T-helper 1 cell treated with Interleukin-12 subunit alpha and Interleukin-12 subunit beta and Interleukin-4 antibody, amounts not matched to agents 30 ng/mL and 1 ng/mL, for 36 hours (primary cell): ENCODE data around the gene SBNO2. TPM values are rescaled to one million over a fixed set of nuclear protein-coding genes. Genes with fewer than 3 reads are reported as not detected.

Source experiments
- intact Hi-C: fragments of 100-400 bp; cut with micrococcal nuclease; formaldehyde crosslinking; loops from one replicate; pipeline ENCODE4 v1.15.1; 2024
- total RNA-seq: library from RNA; stranded (reverse); gene quantifications from 2 replicates; pipeline ENCODE4 v1.2.3, GENCODE V29; 2022

The SBNO2 gene
- total RNA-seq, 1 donor from 2014 or later: 164 TPM

DNA sequence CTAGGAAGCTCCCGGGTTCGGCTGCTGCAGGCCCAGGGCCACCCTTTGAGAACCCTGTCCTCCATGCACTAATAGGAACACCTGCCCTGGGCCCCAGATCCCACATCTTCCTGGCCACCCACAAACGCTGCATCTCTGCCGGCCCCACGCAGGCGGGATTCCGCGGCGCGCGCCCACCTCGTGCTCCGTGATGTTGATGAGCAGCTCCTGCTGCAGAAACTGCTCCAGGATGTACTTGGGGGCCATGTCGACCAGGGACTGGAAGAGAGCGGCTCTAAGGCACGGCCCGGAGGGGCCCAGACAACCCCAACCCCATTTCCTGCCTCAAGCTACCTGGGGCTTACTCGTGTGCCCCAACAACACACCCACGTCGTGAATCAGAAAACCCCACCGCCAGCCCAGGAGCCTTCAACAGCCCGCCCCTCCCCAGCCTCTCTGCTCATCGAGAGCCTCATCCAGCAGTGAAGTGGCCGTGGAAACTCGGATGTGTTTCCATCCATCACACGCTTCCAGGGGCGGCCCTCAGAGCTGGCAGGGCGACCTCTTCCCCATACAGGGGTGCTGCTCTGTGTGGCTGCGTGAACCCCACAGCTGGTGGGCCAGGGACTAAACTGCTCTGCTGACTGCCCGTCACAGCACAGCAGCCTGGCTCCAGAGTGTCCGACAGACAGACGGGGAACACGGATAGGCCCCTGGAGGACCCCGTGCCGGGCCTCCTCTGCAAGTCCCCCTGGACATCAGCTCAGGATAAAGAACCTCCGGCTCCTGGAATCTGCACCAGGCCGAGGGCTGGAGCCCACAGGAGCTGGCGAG is 83.1 kb downstream of the SBNO2 start:
- intact Hi-C loops: no loop called here

DNA sequence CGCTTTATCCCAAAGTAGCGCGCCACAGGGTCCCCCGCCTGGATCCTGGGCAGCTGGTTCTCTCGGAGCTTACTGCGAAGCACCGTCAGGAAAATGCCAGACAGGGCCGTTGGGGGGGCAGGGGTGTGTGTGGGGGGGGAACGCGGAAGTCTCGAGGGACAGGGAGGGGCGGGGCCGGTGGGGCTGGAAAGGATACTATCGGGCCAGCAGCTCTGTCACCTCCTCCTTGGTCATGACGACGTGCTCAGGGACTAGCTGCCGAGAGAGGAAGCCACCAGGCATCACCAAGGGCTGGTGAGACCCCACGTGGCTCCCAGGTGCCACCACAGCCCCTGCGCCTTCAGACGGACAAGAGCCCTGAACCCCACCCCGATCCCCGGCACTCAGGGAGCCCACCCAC is 84.2 kb downstream of the SBNO2 start:
- intact Hi-C loops: no loop called here

DNA sequence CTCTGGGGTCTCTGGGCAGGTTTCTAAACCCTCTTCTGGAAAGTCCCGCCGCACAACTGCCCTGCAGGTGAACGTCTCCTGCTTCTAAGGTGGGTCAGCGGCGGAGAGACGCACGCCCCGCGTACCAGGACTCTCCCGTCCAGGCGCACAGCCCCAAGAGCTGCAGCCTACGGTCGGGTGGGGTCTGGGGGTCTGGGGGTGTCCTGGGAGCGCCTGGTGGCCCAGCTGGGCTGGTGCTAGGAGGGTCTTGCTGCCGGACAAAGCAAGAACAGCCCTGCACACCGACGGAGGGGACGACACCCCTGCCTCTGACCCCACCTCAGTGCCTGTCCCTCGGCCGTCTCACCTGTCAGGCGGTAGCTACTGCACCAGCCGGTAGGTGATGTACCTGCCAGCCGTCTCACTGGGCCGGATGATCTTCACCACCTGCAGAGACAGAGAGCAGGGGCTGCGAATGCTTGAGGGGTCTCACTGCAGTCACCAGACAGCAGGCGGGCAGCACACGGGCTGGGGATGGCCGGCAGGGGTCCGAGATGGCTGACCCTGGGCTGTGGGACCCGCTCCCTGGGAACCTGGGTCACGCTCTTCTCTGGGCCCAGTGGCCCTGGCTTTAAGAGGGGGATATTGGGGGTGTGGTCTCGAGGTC is 84.8 kb downstream of the SBNO2 start:
- intact Hi-C loops: no loop called here

DNA sequence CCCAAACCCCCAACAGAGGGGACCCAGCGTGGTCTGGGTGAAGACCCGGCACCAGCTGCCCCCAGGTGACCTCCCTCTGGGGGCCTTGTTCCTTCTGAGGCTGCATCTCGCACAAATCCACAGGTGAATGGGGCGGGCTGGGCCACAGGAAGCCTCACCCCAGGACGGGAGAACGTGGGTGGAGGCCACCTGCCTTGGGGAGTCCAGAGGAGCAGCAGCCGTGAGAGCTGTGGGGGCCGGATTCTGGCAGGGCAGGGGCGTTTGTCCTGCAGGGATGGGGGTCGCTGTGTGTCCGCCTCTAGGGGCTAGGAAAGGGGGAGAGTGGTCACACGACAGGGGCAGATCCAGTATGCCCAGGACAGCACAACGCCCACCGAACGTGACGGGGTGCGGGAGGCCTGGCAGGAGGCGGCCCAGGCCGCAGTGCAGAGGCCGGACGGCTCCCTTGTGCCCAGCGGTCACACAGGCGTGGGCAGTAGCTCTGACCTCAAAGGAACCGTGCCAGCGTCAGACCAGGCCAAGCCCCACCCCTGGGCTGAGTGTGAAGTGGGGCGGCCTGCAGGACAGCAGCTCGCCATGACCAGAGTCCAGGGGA is 85.6 kb downstream of the SBNO2 start:
- intact Hi-C loops: no loop called here

DNA sequence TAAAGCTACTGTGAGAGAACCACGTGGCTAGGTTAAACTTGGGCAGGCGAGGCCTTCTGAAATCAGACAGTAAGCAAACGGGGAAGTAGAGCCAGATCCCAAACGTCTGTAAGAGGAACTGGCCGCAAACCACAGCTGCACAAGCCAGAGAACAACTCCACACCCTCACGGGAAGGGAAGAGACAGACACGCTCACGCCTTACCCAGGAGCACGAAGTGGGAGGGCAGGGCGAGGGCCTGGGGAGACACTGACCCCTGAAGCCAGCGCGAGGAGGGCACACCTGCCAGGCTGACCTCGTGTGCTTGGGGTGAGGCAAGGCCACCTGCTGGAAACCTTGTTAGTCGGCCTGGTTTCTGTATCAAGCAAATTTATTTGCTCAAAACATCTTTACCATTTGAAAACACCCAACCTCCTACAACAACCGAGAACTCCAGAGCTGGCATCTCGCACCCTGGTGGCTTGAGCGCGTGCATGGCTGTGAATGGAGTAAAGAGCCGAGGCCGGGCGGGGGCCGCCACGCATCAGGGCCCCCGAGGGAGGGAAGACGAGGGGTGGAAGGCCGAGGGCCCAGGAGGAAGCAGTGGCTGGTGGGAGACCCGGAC is 86.2 kb downstream of the SBNO2 start:
- intact Hi-C loops: no loop called here

DNA sequence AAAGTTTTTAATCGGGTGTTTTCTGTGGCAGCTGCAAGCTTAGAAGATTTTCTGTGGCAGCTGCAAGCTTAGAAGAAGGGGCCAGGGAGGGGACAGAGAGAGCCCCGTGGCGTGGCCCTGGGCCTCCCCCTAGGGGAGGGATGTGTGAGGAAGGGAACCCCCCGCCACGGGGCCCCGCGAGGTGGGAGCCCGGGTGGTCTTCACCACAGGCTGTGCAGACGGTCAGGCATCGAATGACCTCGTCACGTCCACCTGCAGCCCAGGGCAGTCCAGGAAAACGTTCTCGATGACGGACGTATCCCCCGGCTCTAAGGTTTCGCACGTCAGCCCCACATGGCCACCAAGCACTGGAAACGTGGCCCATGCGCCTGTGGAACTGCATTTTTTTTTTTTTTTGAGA is 87.5 kb downstream of the SBNO2 start:
- intact Hi-C loops: no loop called here

DNA sequence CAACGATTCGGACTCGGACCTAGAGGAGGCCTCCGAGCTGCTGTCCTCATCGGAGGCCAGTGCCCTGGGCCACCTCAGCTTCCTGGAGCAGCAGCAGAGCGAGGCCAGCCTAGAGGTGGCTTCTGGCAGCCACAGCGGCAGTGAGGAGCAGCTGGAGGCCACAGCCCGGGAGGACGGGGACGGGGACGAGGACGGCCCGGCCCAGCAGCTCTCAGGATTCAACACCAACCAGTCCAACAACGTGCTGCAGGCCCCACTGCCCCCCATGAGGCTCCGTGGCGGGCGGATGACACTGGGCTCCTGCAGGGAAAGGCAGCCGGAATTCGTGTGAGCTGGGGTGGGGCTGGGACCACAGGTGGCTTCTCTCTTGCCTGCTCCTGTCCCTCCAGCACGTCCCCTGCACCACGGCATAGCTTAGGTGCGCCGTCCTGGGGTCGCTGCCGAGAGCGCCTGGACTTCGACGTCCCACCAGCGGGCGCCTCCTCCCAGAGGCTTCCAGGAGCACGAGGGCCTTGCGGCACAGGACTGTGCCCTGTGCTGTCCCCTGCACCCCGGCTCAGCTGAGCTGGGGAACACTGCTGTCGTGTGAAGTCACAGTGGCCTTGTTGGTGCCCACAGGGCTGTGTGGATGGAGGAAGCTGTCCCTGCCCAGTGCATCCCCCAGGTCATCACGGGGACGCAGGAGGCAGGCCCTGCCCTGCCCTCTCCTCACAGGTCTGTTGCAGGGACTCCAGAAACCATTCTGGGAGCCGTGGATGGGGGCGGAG is 88.2 kb downstream of the SBNO2 start:
- intact Hi-C loops: no loop called here

DNA sequence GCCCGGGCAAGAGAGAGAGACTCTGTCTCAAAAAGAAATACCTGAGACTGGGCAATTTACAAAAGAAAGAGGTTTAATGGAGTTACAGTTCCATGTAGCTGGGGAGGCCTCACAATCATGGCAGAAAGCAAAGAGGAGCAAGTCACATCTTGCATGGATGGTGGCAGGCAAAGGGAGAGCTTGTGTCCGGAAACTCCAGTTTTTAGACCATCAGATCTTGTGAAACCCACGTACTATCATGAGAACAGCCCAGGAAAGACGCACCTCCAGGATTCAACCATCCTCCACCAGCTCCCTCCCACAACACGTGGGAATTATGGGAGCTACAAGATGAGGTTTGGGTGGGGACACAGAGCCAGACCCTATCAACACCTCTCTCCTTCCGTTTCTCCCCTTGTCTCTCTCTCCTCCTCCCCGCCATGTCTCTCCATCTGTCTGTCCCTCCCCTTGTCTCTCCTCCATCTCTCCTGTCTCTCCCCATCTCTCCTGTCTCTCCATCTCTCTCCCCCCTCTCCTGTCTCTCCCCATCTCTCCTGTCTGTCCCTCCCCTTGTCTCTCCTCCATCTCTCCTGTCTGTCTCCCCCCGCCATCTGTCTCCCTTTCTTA is 88.9 kb downstream of the SBNO2 start:
- intact Hi-C loops: no loop called here

DNA sequence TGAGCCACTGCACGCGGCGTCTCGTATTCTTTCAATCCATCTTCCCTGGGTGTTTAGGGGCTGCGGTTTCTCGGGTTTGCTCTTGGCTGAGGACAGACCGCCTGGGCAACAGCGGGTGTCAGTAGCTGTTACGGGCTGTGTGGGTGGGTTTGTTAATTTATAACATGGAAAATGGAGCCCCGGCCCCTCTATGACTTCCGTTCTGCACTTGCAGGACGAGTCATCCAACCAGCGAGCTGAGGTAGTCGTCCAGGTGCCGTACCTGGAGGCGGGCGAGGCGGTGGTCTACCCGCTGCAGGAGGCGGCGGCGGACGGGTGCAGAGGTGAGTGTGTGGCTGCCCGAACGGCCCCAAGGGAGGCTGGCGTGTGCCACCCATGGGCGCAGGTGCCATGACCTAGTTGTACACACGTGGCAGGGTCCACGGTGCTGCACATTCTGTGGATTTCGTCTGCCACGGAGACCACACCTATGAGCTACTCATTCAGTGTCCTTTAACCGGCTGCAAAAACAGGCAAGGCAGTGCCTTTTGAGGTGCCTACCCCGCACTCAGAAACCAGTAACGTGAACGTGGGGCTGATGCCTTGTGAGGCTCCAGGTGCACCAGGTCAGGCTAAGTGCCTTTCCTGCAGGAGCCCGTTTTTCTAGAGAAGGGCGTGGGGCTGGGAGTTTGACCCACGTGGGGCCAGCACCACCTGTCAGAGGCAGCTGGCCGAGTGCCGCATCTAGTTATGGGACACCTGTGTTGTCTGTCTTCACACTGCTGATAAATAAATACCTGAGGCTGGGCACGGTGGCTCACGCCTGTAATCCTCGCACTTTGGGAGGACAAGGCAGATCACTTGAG is 89.8 kb downstream of the SBNO2 start:
- intact Hi-C loops: no loop called here

DNA sequence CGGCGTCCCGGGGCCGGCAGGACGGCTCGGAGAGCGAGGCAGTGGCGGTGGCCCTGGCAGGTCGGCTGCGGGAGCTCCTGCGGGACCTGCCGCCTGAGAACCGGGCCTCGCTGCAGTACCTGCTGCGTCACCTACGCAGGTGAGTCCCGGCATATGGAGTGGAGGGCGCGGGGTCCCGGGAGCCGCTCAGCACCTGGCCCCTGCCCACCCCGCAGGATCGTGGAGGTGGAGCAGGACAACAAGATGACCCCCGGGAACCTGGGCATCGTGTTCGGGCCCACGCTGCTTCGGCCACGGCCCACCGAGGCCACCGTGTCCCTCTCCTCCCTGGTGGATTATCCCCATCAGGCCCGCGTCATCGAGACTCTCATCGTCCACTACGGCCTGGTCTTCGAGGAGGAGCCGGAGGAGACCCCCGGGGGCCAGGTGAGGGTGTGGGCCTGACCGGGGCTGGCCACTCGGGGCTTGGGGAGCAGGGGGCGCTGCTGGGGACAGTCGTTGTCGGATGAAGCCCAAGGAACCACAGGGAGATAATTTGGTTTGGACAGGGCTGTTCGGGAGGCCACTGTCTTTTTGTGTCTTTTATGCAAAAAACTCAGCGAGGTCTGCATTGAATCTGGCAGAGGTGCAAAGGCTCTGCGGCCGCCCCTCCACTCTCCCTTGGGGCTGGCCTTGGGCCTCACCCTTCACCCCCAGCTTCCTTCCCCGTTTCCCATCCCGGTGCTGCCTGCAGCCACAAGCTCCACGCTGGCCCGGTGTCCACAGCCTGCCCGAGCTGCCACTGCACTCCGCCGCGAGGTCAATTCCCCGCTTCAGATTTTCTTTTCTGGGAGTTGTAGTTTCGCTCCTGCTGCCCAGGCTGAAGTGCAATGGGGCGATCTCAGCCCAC is 90.9 kb downstream of the SBNO2 start:
- intact Hi-C loops: loop anchor here (1.0 kb wide), 2 partner anchors 20 kb away; partner anchors contain the start of gene GPX4

DNA sequence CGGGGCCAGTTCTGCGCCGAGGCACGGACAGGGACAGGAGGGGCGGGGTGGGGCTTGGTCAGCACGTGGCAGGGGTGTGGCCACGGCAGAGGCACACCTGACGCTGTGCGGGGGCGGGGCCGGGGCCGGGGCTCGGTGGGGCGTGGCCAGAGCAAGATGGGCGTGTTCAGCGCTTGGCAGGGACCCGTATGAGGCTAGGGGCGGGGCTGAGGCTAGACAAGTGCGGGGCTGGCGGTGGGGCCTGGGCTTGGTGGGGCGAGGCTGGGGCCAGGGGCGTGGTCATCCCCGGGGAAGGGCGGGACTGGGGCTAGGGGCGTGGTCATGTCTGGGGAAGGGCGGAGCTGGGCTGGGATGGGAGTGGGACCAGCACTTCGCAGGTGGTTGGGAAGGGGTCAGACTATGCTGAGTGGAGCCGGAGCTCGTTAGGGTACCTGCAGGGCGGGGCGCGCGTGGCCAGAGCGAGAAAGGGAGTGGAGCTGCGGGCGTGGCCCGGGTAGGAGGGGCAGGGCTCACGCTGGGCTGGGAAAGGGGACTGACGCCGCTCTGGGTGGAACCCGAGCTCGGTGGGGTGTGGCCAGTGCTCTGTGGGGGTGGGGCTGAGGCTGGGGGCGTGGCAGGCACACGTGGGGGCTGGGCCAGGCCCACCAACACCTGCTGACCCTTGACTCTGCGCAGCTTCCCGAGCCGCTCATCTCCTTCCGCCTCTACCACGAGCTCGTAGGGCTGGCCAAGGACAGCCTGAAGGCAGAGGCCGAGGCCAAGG is 91.7 kb downstream of the SBNO2 start:
- intact Hi-C loops: loop anchor here (1.0 kb wide), 2 partner anchors 19 to 21 kb away; partner anchors contain the start of gene GPX4

DNA sequence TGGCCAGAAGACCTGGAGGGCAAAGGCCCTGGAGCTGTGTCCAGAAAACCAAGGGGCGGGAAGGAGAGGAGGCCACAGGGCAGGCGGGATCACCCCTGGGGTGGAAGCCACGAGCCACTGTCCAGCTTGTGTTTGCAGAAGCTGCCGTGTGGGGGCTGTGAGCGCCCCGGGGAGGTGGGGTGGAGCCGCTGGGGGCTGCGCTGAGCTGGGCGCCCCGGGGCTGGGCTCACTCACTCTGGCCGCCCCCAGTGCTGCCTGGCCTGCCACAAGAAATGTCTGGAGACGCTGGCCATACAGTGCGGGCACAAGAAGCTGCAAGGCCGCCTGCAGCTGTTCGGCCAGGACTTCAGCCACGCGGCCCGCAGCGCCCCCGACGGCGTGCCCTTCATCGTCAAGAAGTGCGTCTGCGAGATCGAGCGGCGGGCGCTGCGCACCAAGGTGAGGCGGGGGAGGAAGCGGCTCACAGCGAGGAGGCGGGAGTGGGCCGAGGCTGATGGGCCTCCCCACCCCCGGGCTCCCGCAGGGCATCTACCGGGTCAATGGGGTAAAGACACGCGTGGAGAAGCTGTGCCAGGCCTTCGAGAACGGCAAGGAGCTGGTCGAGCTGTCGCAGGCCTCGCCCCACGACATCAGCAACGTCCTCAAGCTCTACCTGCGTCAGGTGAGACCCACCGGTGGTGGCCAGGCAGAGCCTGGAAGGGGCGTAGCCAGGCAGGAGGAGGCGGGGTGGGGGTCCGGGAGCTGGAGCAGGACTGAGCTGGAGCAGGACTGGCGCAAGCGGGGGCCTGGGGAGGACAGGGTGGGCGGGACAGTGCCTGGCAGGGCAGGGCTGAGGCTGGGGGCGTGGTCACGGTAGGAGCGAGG is 92.5 kb downstream of the SBNO2 start:
- intact Hi-C loops: loop anchor here (1.0 kb wide), 2 partner anchors 18 to 22 kb away; partner anchors contain the start of gene GPX4

DNA sequence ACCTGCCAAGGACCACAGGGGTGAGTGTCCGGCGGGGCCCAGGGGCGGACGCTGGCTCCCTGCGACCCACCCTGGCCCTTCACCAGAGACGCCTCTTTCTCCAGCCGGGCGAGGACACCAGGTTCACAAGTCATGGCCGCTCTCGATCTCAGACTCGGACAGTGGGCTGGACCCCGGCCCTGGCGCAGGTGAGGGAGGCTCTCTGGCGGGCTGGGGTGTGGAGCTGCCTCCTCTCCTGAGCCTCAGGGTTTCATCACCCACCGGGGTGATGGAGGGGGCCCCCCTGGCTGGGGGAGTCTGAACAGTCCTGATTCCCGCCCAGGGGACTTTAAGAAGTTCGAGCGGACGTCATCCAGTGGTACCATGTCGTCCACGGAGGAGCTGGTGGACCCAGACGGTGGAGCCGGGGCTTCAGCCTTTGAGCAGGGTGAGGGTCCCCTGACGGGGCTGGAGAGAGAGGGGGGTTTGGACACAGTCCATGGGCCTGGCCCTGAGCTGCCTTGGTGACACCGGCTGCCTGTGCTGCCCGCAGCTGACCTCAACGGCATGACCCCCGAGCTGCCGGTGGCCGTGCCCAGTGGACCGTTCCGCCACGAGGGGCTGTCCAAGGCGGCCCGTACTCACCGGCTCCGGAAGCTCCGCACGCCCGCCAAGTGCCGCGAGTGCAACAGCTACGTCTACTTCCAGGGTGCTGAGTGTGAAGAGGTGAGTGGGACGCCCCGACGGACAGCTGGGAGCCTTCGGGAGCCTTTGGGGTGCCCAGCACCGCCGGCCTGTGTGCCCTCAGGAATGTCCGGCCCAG is 93.5 kb downstream of the SBNO2 start:
- intact Hi-C loops: no loop called here

DNA sequence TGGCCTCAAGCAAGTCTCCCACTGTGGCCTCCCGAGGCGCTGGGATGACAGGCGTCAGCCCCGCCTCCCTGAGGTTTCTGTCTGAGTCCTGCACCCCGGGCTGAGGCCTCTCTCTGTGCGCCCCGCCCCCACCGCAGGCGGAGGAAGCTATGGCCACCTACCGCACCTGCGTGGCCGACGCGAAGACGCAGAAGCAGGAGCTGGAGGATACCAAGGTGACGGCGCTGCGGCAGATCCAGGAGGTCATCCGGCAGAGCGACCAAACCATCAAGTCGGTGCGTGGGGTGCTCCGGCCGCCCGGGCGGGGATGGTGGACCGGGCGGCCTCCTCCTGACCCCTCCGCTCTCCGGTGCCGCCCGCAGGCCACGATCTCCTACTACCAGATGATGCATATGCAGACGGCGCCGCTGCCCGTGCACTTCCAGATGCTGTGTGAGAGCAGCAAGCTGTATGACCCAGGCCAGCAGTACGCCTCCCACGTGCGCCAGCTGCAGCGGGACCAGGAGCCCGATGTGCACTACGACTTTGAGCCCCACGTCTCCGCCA is 94.4 kb downstream of the SBNO2 start:
- intact Hi-C loops: no loop called here

DNA sequence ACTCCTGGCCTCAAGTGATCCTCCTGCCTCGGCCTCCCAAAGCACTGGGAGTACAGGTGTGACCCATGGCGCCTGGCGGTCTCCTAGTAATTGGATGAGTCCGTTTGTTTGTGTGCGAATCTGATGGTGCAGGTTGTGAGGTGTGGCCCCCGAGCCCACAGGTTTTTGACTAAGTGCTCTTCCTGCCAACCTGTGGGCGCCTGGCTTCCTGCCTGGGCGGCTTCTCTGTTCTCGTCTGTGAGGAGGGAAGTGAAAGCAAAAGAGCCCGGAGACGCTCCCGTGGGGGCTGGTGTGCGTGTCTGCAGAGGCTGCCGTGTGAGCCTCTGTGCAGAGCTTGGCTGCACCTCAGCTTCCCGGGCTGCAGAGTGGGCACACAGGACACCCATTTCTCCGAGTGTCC is 97.1 kb downstream of the SBNO2 start:
- intact Hi-C loops: loop anchor here (1.0 to 2.0 kb wide), 6 partner anchors 9 to 163 kb away; partner anchors contain the start of genes GPX4, POLR2E, RNU6-2 and TMEM259

DNA sequence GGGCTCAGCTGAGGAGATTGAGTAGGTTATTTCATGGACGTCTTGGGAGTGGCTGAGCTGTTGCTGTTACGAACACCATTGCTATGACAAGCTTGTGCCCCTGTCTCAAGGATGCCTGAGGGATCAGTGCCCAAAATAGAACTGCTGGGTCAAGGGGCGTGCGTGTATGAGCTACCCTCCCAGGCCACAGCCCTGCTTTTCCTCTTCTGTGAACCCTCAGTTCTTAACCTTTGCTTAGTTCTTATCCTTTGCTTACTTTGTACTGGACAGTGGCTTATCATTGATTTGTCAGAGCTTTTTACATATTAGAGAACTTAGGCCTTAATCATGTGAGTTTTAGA is 98.1 kb downstream of the SBNO2 start:
- intact Hi-C loops: loop anchor here (2.0 kb wide), 3 partner anchors 19 to 57 kb away; partner anchors contain the start of genes GPX4 and POLR2E
